H1 (cell line): ENCODE measurements around the gene KCNE3.

Experiments used
- CTCF ChIP-seq, 3 experiments: IDR thresholded peaks; 1 replicate in 2 of 3; 2 replicates in 1 of 3; pipeline versions ENCODE4 v1.5.1 to v1.6.1; 2011; ENCODE audit warnings: low read length in 3 of 3, mild to moderate bottlenecking in 3 of 3, inconsistent platforms in 2 of 3, low read depth in 1 of 3, moderate library complexity in 1 of 3; ENCODE audit not compliant: insufficient read depth in 1 of 3; ENCODE audit errors: control extremely low read depth in 1 of 3
- MAX ChIP-seq: IDR thresholded peaks from 2 replicates; pipeline ENCODE4 v1.6.1; 2012; ENCODE audit warnings: inconsistent platforms
- POLR2AphosphoS5 ChIP-seq: IDR thresholded peaks from 2 replicates; pipeline ENCODE4 v1.6.1; 2011; ENCODE audit warnings: low read depth, low read length
- RAD21 ChIP-seq, 2 experiments: IDR thresholded peaks in 1 of 2; conservative IDR thresholded peaks in 1 of 2; 2 replicates each; pipeline ENCODE4 v1.6.1; 2011; ENCODE audit warnings: low read depth in 2 of 2, low read length in 2 of 2, improper control_type of control experiment in 1 of 2, inconsistent platforms in 1 of 2, mild to moderate bottlenecking in 1 of 2, moderate library complexity in 1 of 2
- TBP ChIP-seq: IDR thresholded peaks from 2 replicates; pipeline ENCODE4 v1.6.1; 2011; ENCODE audit warnings: low read depth, low read length, improper control_type of control experiment

GRCh38 chr11:74446532-74446938 lies 20.8 kb downstream of the KCNE3 start:
- TF ChIP-seq CTCF (IDR thresholded peaks at IDR 0.05; ENCODE audit: control extremely low read depth in 1 of 3, insufficient read depth in 1 of 3, low read depth in 1 of 3, low read length in 3 of 3) (no peak), TBP (no peak), POLR2AphosphoS5 (no peak), RAD21 (IDR thresholded peaks at IDR 0.05 in 1 of 2, conservative IDR thresholded peaks at IDR 0.05 in 1 of 2; ENCODE audit: low read depth in 2 of 2, low read length in 2 of 2) (no peak), MAX (no peak)
